GM12878 (cell line): Measurements from ENCODE around the gene CCT6A. TPM values are rescaled to one million over a fixed set of nuclear protein-coding genes. Genes with fewer than 3 reads are reported as not detected.

Source experiments
- ATF7 ChIP-seq: fragments of 450-650 bp; IDR thresholded peaks from 2 replicates; pipeline ENCODE4 v1.6.1; 2016; ENCODE audit warnings: low read depth, mild to moderate bottlenecking
- BRCA1 ChIP-seq: IDR thresholded peaks from 2 replicates; pipeline ENCODE4 v1.6.1; 2011; ENCODE audit warnings: low read depth, low read length, improper control_type of control experiment
- CHD4 ChIP-seq: fragments of 200-600 bp; sonication (generic); IDR thresholded peaks from 2 replicates; pipeline ENCODE4 v1.6.1; 2016; ENCODE audit warnings: mild to moderate bottlenecking
- FOS ChIP-seq: IDR thresholded peaks from 3 replicates; pipeline ENCODE4 v1.6.1; 2011; ENCODE audit warnings: borderline replicate concordance; ENCODE audit not compliant: insufficient read length; ENCODE audit errors: extremely low read depth
- KDM1A ChIP-seq: fragments of 200-600 bp; sonication (generic); IDR thresholded peaks from 2 replicates; pipeline ENCODE4 v1.6.1; 2016; ENCODE audit warnings: borderline replicate concordance
- MYB ChIP-seq: fragments of 150-350 bp; IDR thresholded peaks from 2 replicates; pipeline ENCODE4 v1.6.1; 2014; ENCODE audit warnings: mild to moderate bottlenecking, low read depth, low read length, borderline replicate concordance
- PAX5 ChIP-seq: IDR thresholded peaks from 2 replicates; pipeline ENCODE4 v1.6.1; 2011; ENCODE audit warnings: low read depth, low read length, borderline replicate concordance
- POLR2AphosphoS2 ChIP-seq: IDR thresholded peaks from 2 replicates; pipeline ENCODE4 v1.6.1; 2011; ENCODE audit warnings: low read depth, mild to moderate bottlenecking, low read length, improper control_type of control experiment, moderate library complexity
- RUNX3 ChIP-seq: IDR thresholded peaks from 2 replicates; pipeline ENCODE4 v1.6.1; 2012; ENCODE audit warnings: low read length, inconsistent platforms
- SREBF1 ChIP-seq: IDR thresholded peaks from 2 replicates; pipeline ENCODE4 v1.6.1; 2012; ENCODE audit warnings: mild to moderate bottlenecking, low read length
- TAF1 ChIP-seq: IDR thresholded peaks from 2 replicates; pipeline ENCODE4 v1.6.1; 2011; ENCODE audit warnings: mild to moderate bottlenecking, low read depth, low read length, borderline replicate concordance
- ZNF217 ChIP-seq: fragments of 450-650 bp; IDR thresholded peaks from 2 replicates; pipeline ENCODE4 v1.6.1; 2017; ENCODE audit warnings: antibody characterized with exemption, mild to moderate bottlenecking
- polyA plus RNA-seq, 11 experiments: library from polyadenylated mRNA; depleted of rRNA in 4 of 11; unstranded in 6 of 11; stranded (reverse) in 5 of 11; fragments of >200 nt; fragmentation: Nextera tagmentation in 4 of 11; fragmentation: Illumina TruSeq in 1 of 11; extraction: Ambion mirVana in 4 of 11; extraction: Trizol in 1 of 11; gene quantifications; 1 replicate in 1 of 11; 2 replicates in 10 of 11; pipeline versions ENCODE4 v1.2.1 to v1.2.3, GENCODE V29; 2011 to 2016; ENCODE audit warnings: inconsistent platforms in 2 of 11, missing spikeins in 2 of 11, low read depth in 1 of 11
- total RNA-seq, 4 experiments: library from RNA; depleted of rRNA in 3 of 4; stranded (reverse); fragments of >200 nt in 3 of 4; fragmentation: Illumina TruSeq in 1 of 4; extraction: Trizol in 1 of 4; gene quantifications; 2 replicates each; pipeline versions ENCODE4 v1.2.1 to v1.2.3, GENCODE V29; 2013 to 2021
- TF ChIP-seq, protein P1 (sequence below): fragments of 450-650 bp; IDR thresholded peaks from 2 replicates; pipeline ENCODE4 v1.6.1; 2017; ENCODE audit warnings: low read depth, mild to moderate bottlenecking, moderate library complexity
- TF ChIP-seq, protein P2 (sequence below): IDR thresholded peaks from 2 replicates; pipeline ENCODE4 v1.6.1; 2012; ENCODE audit warnings: low read length, inconsistent platforms
- TF ChIP-seq, protein P3 (sequence below): fragments of 450-650 bp; IDR thresholded peaks from 2 replicates; pipeline ENCODE4 v1.6.1; 2018; ENCODE audit warnings: borderline replicate concordance, mild to moderate bottlenecking; ENCODE audit not compliant: partially characterized antibody
- TF ChIP-seq, protein P4 (sequence below): fragments of 450-650 bp; IDR thresholded peaks from 2 replicates; pipeline ENCODE4 v1.6.1; 2017; ENCODE audit warnings: mild to moderate bottlenecking, moderate library complexity

CCT6A gene
- total and polyA plus RNA-seq, 10 of the 15 experiments (the other 5 are each of a cell fraction or from before 2014, with no cell fraction given), result 191 to 480 (median 296) TPM

DNA sequence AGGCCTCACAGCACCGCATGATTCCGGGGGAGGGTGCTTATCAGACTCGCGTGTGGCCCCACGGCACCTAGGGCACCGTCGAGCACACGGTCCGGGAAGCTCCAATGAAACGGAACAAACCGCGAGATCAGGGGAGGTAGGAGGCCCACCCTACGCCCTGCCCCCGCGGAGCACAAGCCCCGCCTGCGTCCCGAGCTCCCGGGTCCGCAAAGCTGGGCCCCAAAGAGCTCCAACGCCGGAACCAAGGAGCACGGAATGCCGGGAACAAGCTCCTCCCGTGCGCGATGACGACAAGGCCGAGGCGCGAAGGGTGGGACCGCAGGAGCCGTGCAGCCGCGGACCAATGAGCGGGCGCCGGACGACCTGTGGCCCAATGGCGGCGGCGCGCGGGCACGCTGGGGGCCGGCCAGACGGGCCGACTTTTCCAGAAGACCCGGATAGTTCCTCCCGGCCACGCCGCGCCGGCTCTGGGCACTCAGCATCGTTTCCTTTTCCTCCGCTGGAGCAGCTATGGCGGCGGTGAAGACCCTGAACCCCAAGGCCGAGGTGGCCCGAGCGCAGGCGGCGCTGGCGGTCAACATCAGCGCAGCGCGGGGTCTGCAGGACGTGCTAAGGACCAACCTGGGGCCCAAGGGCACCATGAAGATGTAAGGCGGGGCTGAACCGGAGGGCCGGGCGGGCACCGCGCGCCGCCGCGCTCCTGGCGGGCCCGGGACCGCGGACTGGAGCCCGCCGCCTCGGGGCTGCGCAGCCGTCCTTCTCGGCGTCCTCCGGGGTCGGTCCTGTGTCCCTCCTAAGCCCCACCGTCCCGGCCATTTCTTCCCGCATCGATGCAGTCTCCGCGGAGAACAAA lies at the start of gene CCT6A, which contains the start of gene PSPH (continued):
- TF ChIP-seq POLR2AphosphoS2, result peak; percentile 66; the same call in 1 of the 2 replicates
- no peak; the same call in 1 of the 2 replicates for TF ChIP-seq ZNF217
- peak; percentile 55; the same call in 1 of the 2 replicates for TF ChIP-seq RUNX3
- TF ChIP-seq KDM1A, result no peak
- TF ChIP-seq TAF1, result peak; percentile 67; the same call in 1 of the 2 replicates
- TF ChIP-seq, protein P1, sequence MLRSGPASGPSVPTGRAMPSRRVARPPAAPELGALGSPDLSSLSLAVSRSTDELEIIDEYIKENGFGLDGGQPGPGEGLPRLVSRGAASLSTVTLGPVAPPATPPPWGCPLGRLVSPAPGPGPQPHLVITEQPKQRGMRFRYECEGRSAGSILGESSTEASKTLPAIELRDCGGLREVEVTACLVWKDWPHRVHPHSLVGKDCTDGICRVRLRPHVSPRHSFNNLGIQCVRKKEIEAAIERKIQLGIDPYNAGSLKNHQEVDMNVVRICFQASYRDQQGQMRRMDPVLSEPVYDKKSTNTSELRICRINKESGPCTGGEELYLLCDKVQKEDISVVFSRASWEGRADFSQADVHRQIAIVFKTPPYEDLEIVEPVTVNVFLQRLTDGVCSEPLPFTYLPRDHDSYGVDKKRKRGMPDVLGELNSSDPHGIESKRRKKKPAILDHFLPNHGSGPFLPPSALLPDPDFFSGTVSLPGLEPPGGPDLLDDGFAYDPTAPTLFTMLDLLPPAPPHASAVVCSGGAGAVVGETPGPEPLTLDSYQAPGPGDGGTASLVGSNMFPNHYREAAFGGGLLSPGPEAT, result peak; percentile 93
- no peak for TF ChIP-seq MYB
- TF ChIP-seq CHD4, result no peak
- TF ChIP-seq ATF7, result peak; percentile 25; the same call in 1 of the 2 replicates
- no peak for TF ChIP-seq BRCA1
- TF ChIP-seq, protein P2, sequence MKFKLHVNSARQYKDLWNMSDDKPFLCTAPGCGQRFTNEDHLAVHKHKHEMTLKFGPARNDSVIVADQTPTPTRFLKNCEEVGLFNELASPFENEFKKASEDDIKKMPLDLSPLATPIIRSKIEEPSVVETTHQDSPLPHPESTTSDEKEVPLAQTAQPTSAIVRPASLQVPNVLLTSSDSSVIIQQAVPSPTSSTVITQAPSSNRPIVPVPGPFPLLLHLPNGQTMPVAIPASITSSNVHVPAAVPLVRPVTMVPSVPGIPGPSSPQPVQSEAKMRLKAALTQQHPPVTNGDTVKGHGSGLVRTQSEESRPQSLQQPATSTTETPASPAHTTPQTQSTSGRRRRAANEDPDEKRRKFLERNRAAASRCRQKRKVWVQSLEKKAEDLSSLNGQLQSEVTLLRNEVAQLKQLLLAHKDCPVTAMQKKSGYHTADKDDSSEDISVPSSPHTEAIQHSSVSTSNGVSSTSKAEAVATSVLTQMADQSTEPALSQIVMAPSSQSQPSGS, result no peak
- TF ChIP-seq, protein P3, sequence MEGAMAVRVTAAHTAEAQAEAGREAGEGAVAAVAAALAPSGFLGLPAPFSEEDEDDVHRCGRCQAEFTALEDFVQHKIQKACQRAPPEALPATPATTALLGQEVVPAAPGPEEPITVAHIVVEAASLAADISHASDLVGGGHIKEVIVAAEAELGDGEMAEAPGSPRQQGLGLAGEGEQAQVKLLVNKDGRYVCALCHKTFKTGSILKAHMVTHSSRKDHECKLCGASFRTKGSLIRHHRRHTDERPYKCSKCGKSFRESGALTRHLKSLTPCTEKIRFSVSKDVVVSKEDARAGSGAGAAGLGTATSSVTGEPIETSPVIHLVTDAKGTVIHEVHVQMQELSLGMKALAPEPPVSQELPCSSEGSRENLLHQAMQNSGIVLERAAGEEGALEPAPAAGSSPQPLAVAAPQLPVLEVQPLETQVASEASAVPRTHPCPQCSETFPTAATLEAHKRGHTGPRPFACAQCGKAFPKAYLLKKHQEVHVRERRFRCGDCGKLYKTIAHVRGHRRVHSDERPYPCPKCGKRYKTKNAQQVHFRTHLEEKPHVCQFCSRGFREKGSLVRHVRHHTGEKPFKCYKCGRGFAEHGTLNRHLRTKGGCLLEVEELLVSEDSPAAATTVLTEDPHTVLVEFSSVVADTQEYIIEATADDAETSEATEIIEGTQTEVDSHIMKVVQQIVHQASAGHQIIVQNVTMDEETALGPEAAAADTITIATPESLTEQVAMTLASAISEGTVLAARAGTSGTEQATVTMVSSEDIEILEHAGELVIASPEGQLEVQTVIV, result no peak
- no peak for TF ChIP-seq SREBF1
- peak; percentile 79 for TF ChIP-seq PAX5
- TF ChIP-seq, protein P4, sequence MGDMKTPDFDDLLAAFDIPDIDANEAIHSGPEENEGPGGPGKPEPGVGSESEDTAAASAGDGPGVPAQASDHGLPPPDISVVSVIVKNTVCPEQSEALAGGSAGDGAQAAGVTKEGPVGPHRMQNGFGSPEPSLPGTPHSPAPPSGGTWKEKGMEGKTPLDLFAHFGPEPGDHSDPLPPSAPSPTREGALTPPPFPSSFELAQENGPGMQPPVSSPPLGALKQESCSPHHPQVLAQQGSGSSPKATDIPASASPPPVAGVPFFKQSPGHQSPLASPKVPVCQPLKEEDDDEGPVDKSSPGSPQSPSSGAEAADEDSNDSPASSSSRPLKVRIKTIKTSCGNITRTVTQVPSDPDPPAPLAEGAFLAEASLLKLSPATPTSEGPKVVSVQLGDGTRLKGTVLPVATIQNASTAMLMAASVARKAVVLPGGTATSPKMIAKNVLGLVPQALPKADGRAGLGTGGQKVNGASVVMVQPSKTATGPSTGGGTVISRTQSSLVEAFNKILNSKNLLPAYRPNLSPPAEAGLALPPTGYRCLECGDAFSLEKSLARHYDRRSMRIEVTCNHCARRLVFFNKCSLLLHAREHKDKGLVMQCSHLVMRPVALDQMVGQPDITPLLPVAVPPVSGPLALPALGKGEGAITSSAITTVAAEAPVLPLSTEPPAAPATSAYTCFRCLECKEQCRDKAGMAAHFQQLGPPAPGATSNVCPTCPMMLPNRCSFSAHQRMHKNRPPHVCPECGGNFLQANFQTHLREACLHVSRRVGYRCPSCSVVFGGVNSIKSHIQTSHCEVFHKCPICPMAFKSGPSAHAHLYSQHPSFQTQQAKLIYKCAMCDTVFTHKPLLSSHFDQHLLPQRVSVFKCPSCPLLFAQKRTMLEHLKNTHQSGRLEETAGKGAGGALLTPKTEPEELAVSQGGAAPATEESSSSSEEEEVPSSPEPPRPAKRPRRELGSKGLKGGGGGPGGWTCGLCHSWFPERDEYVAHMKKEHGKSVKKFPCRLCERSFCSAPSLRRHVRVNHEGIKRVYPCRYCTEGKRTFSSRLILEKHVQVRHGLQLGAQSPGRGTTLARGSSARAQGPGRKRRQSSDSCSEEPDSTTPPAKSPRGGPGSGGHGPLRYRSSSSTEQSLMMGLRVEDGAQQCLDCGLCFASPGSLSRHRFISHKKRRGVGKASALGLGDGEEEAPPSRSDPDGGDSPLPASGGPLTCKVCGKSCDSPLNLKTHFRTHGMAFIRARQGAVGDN, result peak; percentile 49; the same call in 1 of the 2 replicates
- TF ChIP-seq FOS, result peak; percentile 71
